ENCODE data around the gene DIAPH3.

The DIAPH3 gene

GRCh38 chr13:60018536-60018935 lies 145.2 kb downstream of the DIAPH3 start:
- DNase-seq, result no peak

- no peak for DNase-seq
Measured at GRCh38 chr13:60016229-60016628, 147.5 kb downstream of the DIAPH3 start.

- no peak for DNase-seq
Measured at GRCh38 chr13:60013166-60013565, 150.6 kb downstream of the DIAPH3 start.

GRCh38 chr13:60012488-60012887 lies 151.2 kb downstream of the DIAPH3 start:
- DNase-seq, result no peak

- no peak for DNase-seq
Measured at GRCh38 chr13:60009300-60010253, 154.2 kb downstream of the DIAPH3 start.

- no peak for DNase-seq
Measured at GRCh38 chr13:60001889-60002288, 161.8 kb downstream of the DIAPH3 start.

- no peak for DNase-seq
Measured at GRCh38 chr13:60000976-60001375, 162.8 kb downstream of the DIAPH3 start.

GRCh38 chr13:60000081-60000480 lies 163.6 kb downstream of the DIAPH3 start:
- no peak for DNase-seq

GRCh38 chr13:59997976-59998375 lies 165.8 kb downstream of the DIAPH3 start:
- no peak for DNase-seq

GRCh38 chr13:59996461-59996980 lies 167.2 kb downstream of the DIAPH3 start:
- DNase-seq, result no peak

- DNase-seq, result no peak
Measured at GRCh38 chr13:59991395-59991794, 172.3 kb downstream of the DIAPH3 start.

- DNase-seq, result no peak
Measured at GRCh38 chr13:59982631-59983382, 180.9 kb downstream of the DIAPH3 start.

GRCh38 chr13:59979589-59979988 lies 184.1 kb downstream of the DIAPH3 start:
- DNase-seq, result no peak

GRCh38 chr13:59978862-59979261 lies 184.9 kb downstream of the DIAPH3 start:
- DNase-seq, result no peak

- no peak for DNase-seq
Measured at GRCh38 chr13:59976856-59977255, 186.9 kb downstream of the DIAPH3 start.

- DNase-seq, result no peak
Measured at GRCh38 chr13:59975807-59976435, 187.8 kb downstream of the DIAPH3 start.

GRCh38 chr13:59970847-59971246 lies 192.9 kb downstream of the DIAPH3 start:
- no peak for DNase-seq

- no peak for DNase-seq
Measured at GRCh38 chr13:59963827-59964226, 199.9 kb downstream of the DIAPH3 start.

GRCh38 chr13:59963383-59963782 lies 200.3 kb downstream of the DIAPH3 start:
- no peak for DNase-seq

- DNase-seq, result no peak
Measured at GRCh38 chr13:59962343-59962742, 201.4 kb downstream of the DIAPH3 start.

- no peak for DNase-seq
Measured at GRCh38 chr13:59960683-59961082, 203.0 kb downstream of the DIAPH3 start.

GRCh38 chr13:59957438-59957837 lies 206.3 kb downstream of the DIAPH3 start:
- no peak for DNase-seq

GRCh38 chr13:59954601-59955000 lies 209.1 kb downstream of the DIAPH3 start:
- no peak for DNase-seq

All from activated CD4-positive, alpha-beta T cell treated with anti-CD3 and anti-CD28 coated beads, Interleukin-2, amount 50 U/mL, for 48 hours (primary cell).